HL-60 (cell line): ENCODE results near the gene BABAM1.
"Not testable (repeated sequence)": the region's sequence is repeated elsewhere in the genome, so short reads cannot be mapped to it uniquely, and the experiment has no call there.

ENCODE experiments used
- DNase-seq, 2 experiments: peaks; one replicate each; pipeline ENCODE4 v3.0.0-alpha.2; 2010 to 2020; ENCODE audit warnings: low read depth in 1 of 2, low spot score in 1 of 2
- H3K27ac ChIP-seq: fragments of 250-450 bp; sonication (Bioruptor Pico); replicated peaks from 2 replicates; pipeline ENCODE4 v1.5.1; 2020; ENCODE audit warnings: mild to moderate bottlenecking, moderate library complexity
- H3K27me3 ChIP-seq: fragments of 250-450 bp; sonication (Bioruptor Pico); 2 replicates; pipeline ENCODE4 v1.5.1; 2021; ENCODE audit warnings: mild to moderate bottlenecking, moderate library complexity; ENCODE audit not compliant: insufficient read depth, poor library complexity, severe bottlenecking
- H3K4me3 ChIP-seq: replicated peaks from 2 replicates; pipeline ENCODE4 v1.5.1; 2011; ENCODE audit warnings: mild to moderate bottlenecking, control low read depth, low read length; ENCODE audit not compliant: insufficient read depth
- CTCF ChIP-seq: IDR thresholded peaks from one replicate; pipeline ENCODE4 v1.5.1; 2011; ENCODE audit warnings: low read length, control low read depth, inconsistent platforms; ENCODE audit not compliant: insufficient read depth
- GABPA ChIP-seq: IDR thresholded peaks from 2 replicates; pipeline ENCODE4 v1.6.1; 2012; ENCODE audit warnings: low read depth
- POLR2AphosphoS5 ChIP-seq: IDR thresholded peaks from 2 replicates; pipeline ENCODE4 v1.6.1; 2012; ENCODE audit warnings: low read depth
- REST ChIP-seq: IDR thresholded peaks from 2 replicates; pipeline ENCODE4 v1.6.1; 2012; ENCODE audit warnings: low read depth; ENCODE audit not compliant: insufficient replicate concordance
- SPI1 ChIP-seq: IDR thresholded peaks from 2 replicates; pipeline ENCODE4 v1.6.1; 2012; ENCODE audit warnings: low read depth, mild to moderate bottlenecking, borderline replicate concordance

Gene BABAM1

GRCh38 chr19:17292301-17293074, 25.2 kb downstream of the BABAM1 start:
- H3K27me3 ChIP-seq: no peaks in the 10 kb centered on the region
- H3K27ac ChIP-seq: peak overlapping the region; percentile 62
- peak; percentile 72 to 87 for DNase-seq
- no peak for TF ChIP-seq GABPA
- TF ChIP-seq POLR2AphosphoS5: peak; percentile 48; the same call in 1 of the 2 replicates
- TF ChIP-seq CTCF: peak; percentile 79
- H3K4me3 ChIP-seq: peak overlapping the region; percentile 87

- Histone ChIP-seq H3K27me3 (no peaks in the 10 kb centered on the region), H3K4me3 (no peak overlapping the region), H3K27ac (no peak overlapping the region)
- no peak for TF ChIP-seq CTCF
- no peak for TF ChIP-seq POLR2AphosphoS5
- no peak for TF ChIP-seq SPI1
- no peak for TF ChIP-seq GABPA
- no peak for TF ChIP-seq REST
- no peak for DNase-seq
Measured at GRCh38 chr19:17293605-17294004, 26.4 kb downstream of the BABAM1 start.

GRCh38 chr19:17294051-17294891, 27.0 kb downstream of the BABAM1 start:
- Histone ChIP-seq H3K4me3 (no peak overlapping the region), H3K27ac (no peak overlapping the region), H3K27me3 (no peaks in the 10 kb centered on the region)
- no peak for TF ChIP-seq REST
- TF ChIP-seq SPI1: no peak
- no peak for DNase-seq

- H3K27me3 ChIP-seq, H3K4me3 ChIP-seq, H3K27ac ChIP-seq: not testable (repeated sequence)
- DNase-seq: peak in 1 of 2 experiments; percentile 28
Measured at GRCh38 chr19:17295551-17295950, 28.3 kb downstream of the BABAM1 start.
